HepG2 (cell line): ENCODE results near the gene MIDN. TPM values are rescaled to one million over a fixed set of nuclear protein-coding genes. Genes with fewer than 3 reads are reported as not detected.
A peak's percentile ranks its signal among the peaks of the same experiment; 100 is the strongest.

Experiments
- ARNTL ChIP-seq: sonication (generic); formaldehyde crosslinking; IDR thresholded peaks from 2 replicates; pipeline ENCODE4 v1.4.0; 2020; ENCODE audit warnings: mild to moderate bottlenecking, missing genetic modification reagents
- CBFB ChIP-seq: sonication (generic); formaldehyde crosslinking; IDR thresholded peaks from 2 replicates; pipeline ENCODE4 v1.4.0; 2020; ENCODE audit warnings: missing genetic modification reagents
- CHD2 ChIP-seq: IDR thresholded peaks from 2 replicates; pipeline ENCODE4 v1.6.1; 2011; ENCODE audit warnings: low read depth, low read length, improper control_type of control experiment
- CSRNP1 ChIP-seq: sonication (generic); formaldehyde crosslinking; IDR thresholded peaks from 2 replicates; pipeline ENCODE4 v1.8.1; 2023; ENCODE audit warnings: mild to moderate bottlenecking, missing genetic modification reagents
- DPF2 ChIP-seq: sonication (generic); formaldehyde crosslinking; IDR thresholded peaks from 2 replicates; pipeline ENCODE4 v1.4.0; 2020; ENCODE audit warnings: mild to moderate bottlenecking, low read depth, missing genetic modification reagents, borderline replicate concordance
- ELF1 ChIP-seq: sonication (generic); formaldehyde crosslinking; IDR thresholded peaks from 2 replicates; pipeline ENCODE4 v1.4.0; 2020; ENCODE audit warnings: missing genetic modification reagents
- ETV6 ChIP-seq: sonication (generic); formaldehyde crosslinking; conservative IDR thresholded peaks from 2 replicates; pipeline ENCODE4 v1.4.0; 2020; ENCODE audit warnings: missing genetic modification reagents
- FOXC1 ChIP-seq: sonication (generic); formaldehyde crosslinking; IDR thresholded peaks from 2 replicates; pipeline ENCODE4 v1.8.0; 2022; ENCODE audit warnings: mild to moderate bottlenecking, missing genetic modification reagents, borderline replicate concordance
- FOXM1 ChIP-seq: sonication (generic); formaldehyde crosslinking; IDR thresholded peaks from 2 replicates; pipeline ENCODE4 v1.5.0; 2020; ENCODE audit warnings: missing genetic modification reagents
- FOXP4 ChIP-seq: sonication (generic); formaldehyde crosslinking; IDR thresholded peaks from 2 replicates; pipeline ENCODE4 v1.4.0; 2020; ENCODE audit warnings: missing genetic modification reagents
- HIVEP1 ChIP-seq: sonication (generic); formaldehyde crosslinking; IDR thresholded peaks from 2 replicates; pipeline ENCODE4 v1.4.0; 2020; ENCODE audit warnings: mild to moderate bottlenecking, missing genetic modification reagents
- MXD4 ChIP-seq: IDR thresholded peaks from 2 replicates; pipeline ENCODE4 v1.6.1; 2016; ENCODE audit warnings: mild to moderate bottlenecking, missing biosample characterization, missing genetic modification reagents
- PHF20 ChIP-seq: sonication (generic); formaldehyde crosslinking; IDR thresholded peaks from 2 replicates; pipeline ENCODE4 v1.5.0; 2020; ENCODE audit warnings: mild to moderate bottlenecking, missing genetic modification reagents
- POLR2G ChIP-seq: fragments of 200-400 bp; formaldehyde crosslinking; IDR thresholded peaks from 2 replicates; pipeline ENCODE4 v1.6.1; 2018; ENCODE audit warnings: mild to moderate bottlenecking, low read depth, low read length, moderate library complexity
- REPIN1 ChIP-seq: sonication (generic); formaldehyde crosslinking; IDR thresholded peaks from 2 replicates; pipeline ENCODE4 v1.8.0; 2022; ENCODE audit warnings: missing genetic modification reagents, low read depth, mild to moderate bottlenecking, borderline replicate concordance
- RFXAP ChIP-seq: sonication (generic); formaldehyde crosslinking; IDR thresholded peaks from 2 replicates; pipeline ENCODE4 v1.4.0; 2020; ENCODE audit warnings: missing genetic modification reagents, borderline replicate concordance
- SMAD1 ChIP-seq: sonication (generic); formaldehyde crosslinking; IDR thresholded peaks from 2 replicates; pipeline ENCODE4 v1.4.0; 2020; ENCODE audit warnings: missing genetic modification reagents, low read depth, mild to moderate bottlenecking, borderline replicate concordance
- SPEN ChIP-seq: sonication (generic); formaldehyde crosslinking; IDR thresholded peaks from 2 replicates; pipeline ENCODE4 v1.5.1; 2020; ENCODE audit warnings: low read depth, mild to moderate bottlenecking, missing genetic modification reagents
- TBX2 ChIP-seq: sonication (generic); formaldehyde crosslinking; IDR thresholded peaks from 2 replicates; pipeline ENCODE4 v1.5.0; 2020; ENCODE audit warnings: missing genetic modification reagents, mild to moderate bottlenecking, borderline replicate concordance
- ZEB1 ChIP-seq: IDR thresholded peaks from 2 replicates; pipeline ENCODE4 v1.6.1; 2012; ENCODE audit warnings: mild to moderate bottlenecking, low read depth, inconsistent platforms; ENCODE audit not compliant: insufficient replicate concordance
- ZFP36L2 ChIP-seq: sonication (generic); formaldehyde crosslinking; IDR thresholded peaks from 2 replicates; pipeline ENCODE4 v1.4.0; 2020; ENCODE audit warnings: missing genetic modification reagents
- ZNF547 ChIP-seq: sonication (generic); formaldehyde crosslinking; IDR thresholded peaks from 2 replicates; pipeline ENCODE4 v1.5.1; 2020; ENCODE audit warnings: mild to moderate bottlenecking, missing genetic modification reagents
- ZNF639 ChIP-seq: conservative IDR thresholded peaks from 2 replicates; pipeline ENCODE4 v1.6.1; 2018; ENCODE audit warnings: missing genetic modification reagents
- ZNF724P ChIP-seq: sonication (generic); formaldehyde crosslinking; IDR thresholded peaks from 2 replicates; pipeline ENCODE4 v1.8.0; 2022; ENCODE audit warnings: missing genetic modification reagents, borderline replicate concordance
- polyA plus RNA-seq, 8 experiments: library from polyadenylated mRNA; depleted of rRNA in 3 of 8; stranded (reverse) in 7 of 8; unstranded in 1 of 8; fragments of >200 nt; fragmentation: Illumina TruSeq in 4 of 8; extraction: Trizol in 4 of 8; gene quantifications; 2 replicates each; pipeline versions ENCODE4 v1.2.1 to v1.2.3, GENCODE V29; 2011 to 2016; ENCODE audit warnings: low read depth in 4 of 8, missing spikeins in 1 of 8, mixed read lengths in 1 of 8; ENCODE audit not compliant: insufficient read depth in 1 of 8
- total RNA-seq, 5 experiments: library from RNA; depleted of rRNA; stranded (reverse); fragments of >200 nt; fragmentation: Illumina TruSeq; extraction: Trizol; gene quantifications; 2 replicates each; pipeline ENCODE4 v1.2.3, GENCODE V29; 2016; ENCODE audit warnings: low read depth in 1 of 5

The MIDN gene
- total and polyA plus RNA-seq, 2 of the 13 experiments (the other 11 are each of a cell fraction or from before 2014, with no cell fraction given): 8.4 to 18.0 TPM

GRCh38 chr19:1205114-1206099 is 43.0 kb upstream of the MIDN start, which contains the start of gene STK11 (continued):
- TF ChIP-seq SMAD1 (CRISPR knock-in tag) (0 out of 2 replicates have a peak, but pooled peaks have one; percentile 71), TBX2 (CRISPR knock-in tag) (peak; percentile 75), RFXAP (0 out of 2 replicates have a peak, but pooled peaks have one; percentile 69), ETV6 (0 out of 2 replicates have a peak, but pooled peaks have one; percentile 61), REPIN1 (CRISPR knock-in tag) (peak; percentile 59; the same call in 1 of the 2 replicates), ELF1 (CRISPR knock-in tag) (peak; percentile 58), POLR2G (peak; percentile 64), ZNF639 (CRISPR knock-in tag) (peak; percentile 65), DPF2 (no peak), CHD2 (peak; percentile 81), FOXC1 (CRISPR knock-in tag) (peak; percentile 22; the same call in 1 of the 2 replicates), CBFB (CRISPR knock-in tag) (0 out of 2 replicates have a peak, but pooled peaks have one; percentile 76), MXD4 (CRISPR knock-in tag) (peak; percentile 38; the same call in 1 of the 2 replicates), ZEB1 (no peak), FOXM1 (CRISPR knock-in tag) (0 out of 2 replicates have a peak, but pooled peaks have one; percentile 28), ARNTL (CRISPR knock-in tag) (peak; percentile 83), HIVEP1 (CRISPR knock-in tag) (peak; percentile 76; the same call in 1 of the 2 replicates), ZFP36L2 (no peak), CSRNP1 (CRISPR knock-in tag) (peak; percentile 66; the same call in 1 of the 2 replicates), ZNF547 (CRISPR knock-in tag) (peak; percentile 73; the same call in 1 of the 2 replicates), ZNF724P (CRISPR knock-in tag) (0 out of 2 replicates have a peak, but pooled peaks have one; percentile 24), SPEN (CRISPR knock-in tag) (peak; percentile 77; the same call in 1 of the 2 replicates), FOXP4 (peak; percentile 49), PHF20 (CRISPR knock-in tag) (peak; percentile 41; the same call in 1 of the 2 replicates)
